ENCODE measurements around the gene SPRYD4.
"Not testable (repeated sequence)": the region's sequence is repeated elsewhere in the genome, so short reads cannot be mapped to it uniquely, and the experiment has no call there.

DNA sequence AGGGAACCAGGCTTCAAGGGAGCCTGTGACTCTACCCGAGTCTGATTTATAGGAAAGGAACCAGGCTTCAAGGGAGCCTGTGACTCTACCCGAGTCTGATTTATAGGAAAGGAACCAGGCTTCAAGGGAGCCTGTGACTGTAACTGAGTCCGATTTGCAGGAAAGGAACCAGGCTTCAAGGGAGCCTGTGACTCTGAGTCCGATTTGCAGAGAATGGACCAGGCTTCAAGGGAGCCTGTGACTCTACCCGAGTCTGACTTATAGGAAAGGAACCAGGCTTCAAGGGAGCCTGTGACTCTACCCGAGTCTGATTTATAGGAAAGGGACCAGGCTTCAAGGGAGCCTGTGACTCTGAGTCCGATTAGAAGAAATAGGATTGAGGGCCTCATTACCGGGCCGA is 31.1 kb downstream of the SPRYD4 start:
- TF ChIP-seq CTCF (IDR thresholded peaks at IDR 0.05); EZH2 (IDR thresholded peaks at IDR 0.05; ENCODE audit: borderline replicate concordance, insufficient read depth, low read depth, low read length, poor library complexity, severe bottlenecking): not testable (repeated sequence)
